Coronary artery (tissue), 2 donors: ENCODE results near the gene KRTAP5-4.
A peak's percentile ranks its signal among the peaks of the same experiment; 100 is the strongest.

ENCODE experiments used
- DNase-seq: peaks from one replicate; pipeline ENCODE4 v3.0.0-alpha.2; 2017; ENCODE audit warnings: low spot score
- H3K27ac ChIP-seq, 2 donors: fragments of 200-600 bp; sonication (generic); one replicate each; pipeline ENCODE4 v1.5.1; 2016 to 2019
- H3K4me3 ChIP-seq: fragments of 200-600 bp; sonication (generic); 2 replicates; pipeline ENCODE4 v1.5.1; 2016; ENCODE audit warnings: mild to moderate bottlenecking, moderate library complexity
- TF ChIP-seq, protein P1 (sequence below): fragments of 200-600 bp; sonication (generic); IDR thresholded peaks from one replicate; pipeline ENCODE4 v1.5.1; 2019; ENCODE audit warnings: antibody characterized with exemption

KRTAP5-4 gene

DNA sequence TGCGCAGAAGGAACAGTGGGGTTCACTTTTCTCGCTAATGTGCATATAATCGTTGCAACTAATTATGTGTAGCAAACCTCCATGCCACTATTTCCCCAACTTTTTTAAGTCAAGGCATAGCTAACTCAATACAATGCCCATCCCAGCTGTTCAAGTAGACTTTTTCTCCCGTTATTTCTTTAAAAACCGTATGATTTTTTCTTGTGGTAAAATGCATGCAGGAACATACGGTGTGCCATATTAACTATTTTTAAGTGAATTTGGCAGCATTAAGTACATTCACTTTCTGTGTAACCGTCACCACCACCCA, 47.0 kb downstream of the KRTAP5-4 start:
- no peak for DNase-seq
- Histone ChIP-seq H3K27ac (peak overlapping the region in 1 of 2 donors; percentile 93), H3K4me3 (no peak overlapping the region)
- TF ChIP-seq, protein P1, sequence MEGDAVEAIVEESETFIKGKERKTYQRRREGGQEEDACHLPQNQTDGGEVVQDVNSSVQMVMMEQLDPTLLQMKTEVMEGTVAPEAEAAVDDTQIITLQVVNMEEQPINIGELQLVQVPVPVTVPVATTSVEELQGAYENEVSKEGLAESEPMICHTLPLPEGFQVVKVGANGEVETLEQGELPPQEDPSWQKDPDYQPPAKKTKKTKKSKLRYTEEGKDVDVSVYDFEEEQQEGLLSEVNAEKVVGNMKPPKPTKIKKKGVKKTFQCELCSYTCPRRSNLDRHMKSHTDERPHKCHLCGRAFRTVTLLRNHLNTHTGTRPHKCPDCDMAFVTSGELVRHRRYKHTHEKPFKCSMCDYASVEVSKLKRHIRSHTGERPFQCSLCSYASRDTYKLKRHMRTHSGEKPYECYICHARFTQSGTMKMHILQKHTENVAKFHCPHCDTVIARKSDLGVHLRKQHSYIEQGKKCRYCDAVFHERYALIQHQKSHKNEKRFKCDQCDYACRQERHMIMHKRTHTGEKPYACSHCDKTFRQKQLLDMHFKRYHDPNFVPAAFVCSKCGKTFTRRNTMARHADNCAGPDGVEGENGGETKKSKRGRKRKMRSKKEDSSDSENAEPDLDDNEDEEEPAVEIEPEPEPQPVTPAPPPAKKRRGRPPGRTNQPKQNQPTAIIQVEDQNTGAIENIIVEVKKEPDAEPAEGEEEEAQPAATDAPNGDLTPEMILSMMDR = no peak

DNA sequence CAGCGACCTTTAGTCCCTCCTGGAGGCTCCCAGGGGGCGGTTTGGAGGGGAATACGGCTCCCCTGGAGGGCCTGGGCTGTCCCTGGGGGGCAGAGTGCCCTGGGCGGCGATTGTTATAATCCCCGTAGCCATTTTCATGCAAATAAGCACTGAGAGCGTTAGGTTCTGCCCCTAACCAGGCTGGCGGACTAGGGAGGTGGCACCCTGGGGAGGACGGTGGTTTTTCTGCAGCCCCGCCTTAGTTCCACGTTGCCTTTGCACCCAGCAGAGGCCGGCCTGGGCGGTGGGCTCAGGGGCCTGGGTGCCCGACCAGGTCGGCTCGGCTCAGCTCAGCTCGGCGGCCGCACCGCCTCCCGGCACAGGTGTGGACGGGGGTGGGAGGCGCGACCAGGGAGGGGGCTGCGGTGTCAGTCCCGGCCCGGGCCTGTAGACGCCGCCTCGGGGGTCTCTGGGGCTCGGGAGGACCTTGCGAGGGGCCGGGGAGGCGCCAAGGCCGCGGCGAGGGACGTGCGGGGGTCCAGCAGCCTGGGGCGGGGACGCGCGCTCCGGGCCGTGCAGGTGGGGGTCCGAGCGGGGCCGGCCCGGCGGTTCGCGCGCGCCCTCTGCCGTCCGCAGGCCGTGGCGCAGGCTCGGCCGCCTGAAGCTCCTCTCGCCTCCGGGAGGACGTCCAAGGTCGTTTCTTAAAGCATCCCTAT, 47.6 kb downstream of the KRTAP5-4 start:
- peak overlapping the region; percentile 72 to 93 for H3K27ac ChIP-seq
- no peak for DNase-seq

DNA sequence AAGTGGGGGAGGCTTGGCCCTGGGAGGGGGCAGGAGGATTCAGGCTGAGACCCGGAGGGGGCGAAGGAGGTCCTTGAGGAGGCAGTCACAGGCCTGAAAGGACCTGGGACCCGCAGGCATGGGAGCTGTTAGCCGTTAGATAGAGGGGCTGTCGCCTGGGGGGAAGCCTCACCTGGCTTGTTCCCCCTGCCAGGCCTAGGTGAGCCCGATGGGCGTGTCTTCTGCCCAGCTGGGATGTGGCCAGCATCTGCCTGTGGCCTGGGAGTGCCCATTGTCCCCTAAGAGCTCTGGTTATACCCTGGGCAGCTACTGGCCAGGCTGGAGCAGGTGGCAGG, 48.1 kb downstream of the KRTAP5-4 start:
- no peak for DNase-seq
- Histone ChIP-seq H3K4me3 (peak overlapping the region; percentile 81), H3K27ac (peak overlapping the region; percentile 72 to 93)
- TF ChIP-seq, protein P1 = no peak

More for the DNA sequence above, 47.6 kb downstream of the KRTAP5-4 start:
- H3K4me3 ChIP-seq = peak overlapping the region; percentile 81
- TF ChIP-seq, protein P1 = peak; percentile 90

DNA sequence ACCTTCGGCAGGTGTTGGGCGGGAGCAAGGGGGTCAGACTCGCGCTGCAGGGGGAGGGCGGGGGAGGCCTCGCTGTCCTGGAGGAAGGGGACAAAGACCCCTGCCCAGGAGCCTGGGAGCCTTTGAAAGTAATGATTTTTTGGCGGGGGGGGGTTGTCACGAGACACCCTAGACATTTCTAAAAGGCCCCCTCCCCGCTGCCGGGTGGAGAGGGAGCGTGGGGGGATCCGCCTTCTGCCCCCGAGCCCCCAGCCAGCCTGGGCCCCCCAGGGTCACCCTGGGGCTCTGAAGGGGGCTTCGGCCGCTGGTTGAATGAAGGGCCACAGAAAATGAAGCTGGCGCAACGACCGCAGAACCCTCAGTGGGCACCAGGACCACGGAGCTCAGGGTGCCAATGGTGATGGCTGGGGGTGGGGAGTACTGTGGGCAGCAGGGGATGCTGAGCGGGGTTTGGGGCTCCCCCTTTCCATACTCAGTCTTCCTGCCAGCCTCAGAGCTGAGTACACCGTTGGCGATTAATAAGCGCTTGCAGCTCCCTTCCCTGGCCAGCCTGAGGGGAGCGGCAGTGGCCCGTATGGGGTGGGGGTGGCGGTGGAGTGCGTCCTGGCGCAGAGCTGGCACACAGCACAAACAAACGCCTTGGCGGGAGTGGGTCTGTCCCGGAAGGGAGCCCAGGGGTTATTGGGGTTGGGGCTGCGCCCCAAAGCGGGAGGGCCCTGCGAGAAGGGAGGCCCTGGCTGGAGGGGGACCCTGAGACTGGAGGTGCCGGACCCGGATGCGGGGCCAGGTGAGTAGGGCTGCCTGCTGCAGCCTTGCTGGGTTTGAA, 48.6 kb downstream of the KRTAP5-4 start:
- no peak for DNase-seq
- TF ChIP-seq, protein P1 = no peak
- Histone ChIP-seq H3K4me3 (peak overlapping the region; percentile 81), H3K27ac (peak overlapping the region; percentile 87 to 93)

DNA sequence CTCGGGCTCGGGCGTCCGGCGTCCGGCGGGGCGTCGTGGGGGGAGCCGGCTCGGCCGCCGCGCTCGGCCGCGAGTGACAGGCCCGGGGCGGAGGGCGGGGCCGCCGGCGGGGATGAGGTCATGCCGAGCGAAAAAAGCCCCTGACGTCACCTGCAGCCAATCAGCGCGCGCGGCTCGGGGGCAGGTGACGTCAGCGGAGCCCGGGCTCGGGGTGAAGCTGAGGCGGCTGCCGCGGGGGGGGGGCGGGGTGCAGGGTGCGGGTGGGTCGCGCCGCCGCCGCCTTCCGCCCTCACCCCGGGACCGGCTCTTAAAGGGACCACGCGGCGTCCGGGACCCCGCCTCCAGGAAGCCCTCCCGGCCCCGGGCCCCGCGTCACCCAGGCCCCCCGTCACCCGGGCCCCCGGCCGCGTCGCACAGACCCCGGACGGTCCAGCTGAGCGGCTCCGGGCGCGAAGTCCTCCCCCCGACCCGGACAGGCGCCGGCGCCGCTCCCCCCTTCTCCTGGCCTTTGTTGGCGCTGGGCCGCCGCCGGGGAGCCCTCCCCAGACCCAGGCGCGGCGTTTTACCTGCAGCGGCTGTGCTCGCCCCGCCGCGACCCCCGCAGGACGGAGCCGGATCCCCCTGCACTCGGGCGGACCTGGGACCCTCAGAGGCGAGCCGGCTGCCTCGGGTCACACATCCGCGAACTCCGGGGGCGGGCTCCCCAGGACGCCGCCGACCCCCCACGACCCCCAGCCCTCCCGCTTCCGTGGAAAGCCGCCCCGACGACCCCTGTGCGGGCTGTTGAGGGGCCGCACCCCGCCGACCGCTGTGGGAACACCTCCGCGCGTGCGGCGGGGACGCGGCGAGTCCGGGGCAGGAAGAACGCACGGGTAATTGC, 49.5 kb downstream of the KRTAP5-4 start, which contains the start of gene DUSP8:
TSS of gene DUSP8 (minus strand) at position 75 of the 880 bp plus-strand sequence. CDS start 6,445 bp downstream, outside the sequence.
- peak within 1 kb of the TSS; percentile 87 to 93 for H3K27ac ChIP-seq
- DNase-seq = peak; percentile 92
- TF ChIP-seq, protein P1 = no peak
- H3K4me3 ChIP-seq = peak within 1 kb of the TSS; percentile 81

DNA sequence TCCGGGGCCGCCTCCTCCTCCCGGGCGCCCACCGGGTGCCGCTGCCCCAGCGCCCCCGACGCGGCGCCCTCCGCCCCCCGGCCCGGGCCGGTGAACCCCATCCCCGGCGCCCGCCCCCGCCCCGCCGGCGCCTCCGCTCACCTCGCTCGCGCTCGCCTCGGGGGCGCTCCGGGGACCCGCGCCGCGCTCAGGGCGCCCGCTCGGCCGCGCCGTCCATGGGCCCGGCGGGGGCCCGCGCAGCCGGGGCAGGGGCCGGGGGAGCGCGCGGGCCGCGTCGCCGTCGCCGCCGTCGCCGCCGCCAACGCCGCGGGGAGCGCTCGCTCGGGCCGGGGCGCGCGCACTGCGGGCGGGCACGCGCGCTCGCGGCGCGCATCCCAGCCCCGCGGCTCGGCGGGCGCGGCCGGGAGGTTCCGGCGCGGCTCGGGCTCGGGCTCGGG, 50.2 kb downstream of the KRTAP5-4 start:
- peak overlapping the region; percentile 81 for H3K4me3 ChIP-seq
- DNase-seq = no peak
- TF ChIP-seq, protein P1 = no peak
- H3K27ac ChIP-seq = peak overlapping the region; percentile 76 to 93
